DND-41 (cell line): ENCODE results near the gene IBA57.
A peak's percentile ranks its signal among the peaks of the same experiment; 100 is the strongest.

Experiments used
- ATAC-seq: fragments of 200-7000 bp; cut with Tn5 transposase; 3 replicates; pipeline ENCODE4 v1.9.1; 2021; ENCODE audit warnings: low read depth; ENCODE audit not compliant: insufficient read depth
- DNase-seq: peaks from one replicate; pipeline ENCODE4 v3.0.0-alpha.2; 2020
- H2AFZ ChIP-seq: 2 replicates; pipeline ENCODE4 v1.6.0; 2012; ENCODE audit warnings: low read depth, low read length
- H3K27ac ChIP-seq: 2 replicates; pipeline ENCODE4 v1.5.1; 2012; ENCODE audit warnings: low read length, inconsistent platforms
- H3K27me3 ChIP-seq: fragments of 200-600 bp; sonication (generic); 2 replicates; pipeline ENCODE4 v1.6.0; 2012; ENCODE audit warnings: low read length, mild to moderate bottlenecking, inconsistent platforms; ENCODE audit not compliant: insufficient read depth, poor library complexity
- H3K36me3 ChIP-seq: 2 replicates; pipeline ENCODE4 v1.5.1; 2012; ENCODE audit warnings: low read length, inconsistent platforms; ENCODE audit not compliant: insufficient read depth
- H3K4me1 ChIP-seq: 2 replicates; pipeline ENCODE4 v1.5.1; 2012; ENCODE audit warnings: mild to moderate bottlenecking, low read length; ENCODE audit not compliant: insufficient read depth
- H3K4me2 ChIP-seq: 2 replicates; pipeline ENCODE4 v1.6.0; 2012; ENCODE audit warnings: mild to moderate bottlenecking, moderate library complexity, low read length, inconsistent platforms; ENCODE audit not compliant: insufficient read depth
- H3K4me3 ChIP-seq, 2 experiments: fragments of 200-600 bp in 1 of 2; shearing (Covaris generic) in 1 of 2; 2 replicates each; pipeline ENCODE4 v1.5.1; 2012 to 2016; ENCODE audit warnings: inconsistent platforms in 2 of 2, low read length in 2 of 2, mild to moderate bottlenecking in 2 of 2, low read depth in 1 of 2, moderate library complexity in 1 of 2
- H3K79me2 ChIP-seq: 2 replicates; pipeline ENCODE4 v1.6.0; 2012; ENCODE audit warnings: low read length, inconsistent platforms; ENCODE audit not compliant: insufficient read depth
- H3K9ac ChIP-seq: 2 replicates; pipeline ENCODE4 v1.6.0; 2012; ENCODE audit warnings: low read depth, mild to moderate bottlenecking, inconsistent platforms, low read length, moderate library complexity
- H3K9me3 ChIP-seq: 2 replicates; pipeline ENCODE4 v1.5.1; 2012; ENCODE audit warnings: low read length, moderate library complexity, mild to moderate bottlenecking, inconsistent platforms; ENCODE audit not compliant: insufficient read depth, severe bottlenecking
- H4K20me1 ChIP-seq: 2 replicates; pipeline ENCODE4 v1.6.0; 2012; ENCODE audit warnings: low read length; ENCODE audit not compliant: insufficient read depth
- CTCF ChIP-seq: IDR thresholded peaks from 2 replicates; pipeline ENCODE4 v1.5.1; 2012; ENCODE audit warnings: borderline replicate concordance, low read length, moderate library complexity, mild to moderate bottlenecking; ENCODE audit not compliant: poor library complexity, severe bottlenecking; ENCODE audit errors: extremely low read depth
- EZH2 ChIP-seq: IDR thresholded peaks from 3 replicates; pipeline ENCODE4 v1.6.1; 2012; ENCODE audit warnings: borderline replicate concordance, low read depth, mild to moderate bottlenecking, moderate library complexity, low read length, inconsistent platforms; ENCODE audit not compliant: severe bottlenecking

The IBA57 gene

GRCh38 chr1:228215663-228216116, 50.1 kb downstream of the IBA57 start:
- H3K27ac ChIP-seq, result no peak overlapping the region
- H3K4me3 ChIP-seq, result no peak overlapping the region
- H4K20me1 ChIP-seq, result peaks cover 32% of the 10 kb centered on the region
- TF ChIP-seq EZH2, result no peak
- no peaks in the 10 kb centered on the region for H3K9me3 ChIP-seq
- H3K79me2 ChIP-seq, result peaks cover 6% of the 10 kb centered on the region
- peaks cover 25% of the 10 kb centered on the region for H3K4me1 ChIP-seq
- DNase-seq (no peak), ATAC-seq (no peak)
- H3K36me3 ChIP-seq, result peaks cover 62% of the 10 kb centered on the region
- no peak overlapping the region for H2AFZ ChIP-seq
- no peak overlapping the region for H3K9ac ChIP-seq
- no peaks in the 10 kb centered on the region for H3K27me3 ChIP-seq
- peak overlapping the region; percentile 95; the same call in 1 of the 2 replicates for H3K4me2 ChIP-seq

GRCh38 chr1:228216371-228217320, 51.0 kb downstream of the IBA57 start:
- Histone ChIP-seq H3K4me3 (no peak overlapping the region), H3K36me3 (peaks cover 62% of the 10 kb centered on the region)

GRCh38 chr1:228217551-228218344, 52.1 kb downstream of the IBA57 start:
- Histone ChIP-seq H3K27ac (no peak overlapping the region), H4K20me1 (peaks cover 31% of the 10 kb centered on the region), H3K4me2 (no peak overlapping the region)

More at GRCh38 chr1:228216371-228217320, 51.0 kb downstream of the IBA57 start:
- Histone ChIP-seq H3K27me3 (no peaks in the 10 kb centered on the region), H3K4me1 (peaks cover 25% of the 10 kb centered on the region), H3K27ac (no peak overlapping the region), H3K4me2 (no peak overlapping the region), H3K79me2 (peaks cover 6% of the 10 kb centered on the region), H3K9me3 (no peaks in the 10 kb centered on the region), H3K9ac (no peak overlapping the region), H2AFZ (no peak overlapping the region), H4K20me1 (peaks cover 31% of the 10 kb centered on the region)
- TF ChIP-seq EZH2, result no peak
- TF ChIP-seq CTCF, result no peak
- DNase-seq, result no peak
- ATAC-seq, result no peak

More at GRCh38 chr1:228217551-228218344, 52.1 kb downstream of the IBA57 start:
- Histone ChIP-seq H3K4me3 (no peak overlapping the region), H3K79me2 (peaks cover 6% of the 10 kb centered on the region), H3K36me3 (peaks cover 66% of the 10 kb centered on the region), H3K27me3 (no peaks in the 10 kb centered on the region), H3K9me3 (no peaks in the 10 kb centered on the region), H2AFZ (no peak overlapping the region), H3K9ac (no peak overlapping the region), H3K4me1 (peaks cover 21% of the 10 kb centered on the region)
- no peak for DNase-seq
- no peak for ATAC-seq
- TF ChIP-seq EZH2, result no peak
- TF ChIP-seq CTCF, result no peak
